ENCODE data around the gene HMG20A. TPM values are rescaled to one million over a fixed set of nuclear protein-coding genes. Genes with fewer than 3 reads are reported as not detected.

Gene HMG20A
- total RNA-seq, 1 experiment from 2014 or later = 54.0 TPM

GRCh38 chr15:77497110-77497737 lies 76.5 kb downstream of the HMG20A start:
- ATAC-seq (peak; percentile 86), DNase-seq (ENCODE audit: low read depth, low spot score) (no peak)
- TF ChIP-seq REST (IDR thresholded peaks at IDR 0.05; ENCODE audit: insufficient read depth in 1 of 2, low read depth in 2 of 2, low read length in 1 of 2) = no peak; a peak in 1 of 4 replicates
- peak; percentile 42; the same call in 1 of the 2 replicates for TF ChIP-seq POLR2AphosphoS5 (IDR thresholded peaks at IDR 0.05; ENCODE audit: low read depth, low read length)
- peak; percentile 70; the same call in 1 of the 2 replicates for TF ChIP-seq CTCF (IDR thresholded peaks at IDR 0.05)
- no peak for TF ChIP-seq SIN3A (IDR thresholded peaks at IDR 0.05; ENCODE audit: borderline replicate concordance, insufficient read depth, low read depth, low read length)
- 0 out of 2 replicates have a peak, but pooled peaks have one; percentile 56 for TF ChIP-seq TCF7L2 (IDR thresholded peaks at IDR 0.05; ENCODE audit: low read depth, low read length)
- peaks cover 57% of the 10 kb centered on the region for H3K4me1 ChIP-seq (ENCODE audit: control insufficient read depth, insufficient read depth, low read length)
- in situ Hi-C loops (cut with HindIII; ENCODE audit: low pct_unique_long_range_greater_than_20kb, low sequenced_read_pairs) = no loop called here
- peak overlapping the region; percentile 84 for H3K27ac ChIP-seq (ENCODE audit: low read length)
- ChIA-PET CTCF (interaction anchor here (0.7 to 2.7 kb wide), 8 partner anchors 11 to 746 kb away, joined by 3 to 14 read pairs (median 5); no protein-coding TSS in a partner anchor), POLR2A (interaction anchor here (0.7 kb wide), 1 partner anchor 17 kb away, joined by 3 read pairs; no protein-coding TSS in a partner anchor)
- peak overlapping the region; percentile 14 to 24; a peak in 3 of 4 replicates for H3K4me3 ChIP-seq (ENCODE audit: low read depth in 2 of 2, low read length in 2 of 2)
- no peaks in the 10 kb centered on the region for H3K27me3 ChIP-seq (ENCODE audit: control insufficient read depth, insufficient read depth, low read length)
- no TSS peak for BruUV-seq (replicated peaks)
- no peaks in the 10 kb centered on the region for H3K9me3 ChIP-seq (ENCODE audit: control insufficient read depth, insufficient read depth, low read depth, low read length)
- no peaks in the 10 kb centered on the region for H3K36me3 ChIP-seq (ENCODE audit: control insufficient read depth, insufficient read depth, low read length)
- intact Hi-C loops (cut with micrococcal nuclease; ENCODE audit: unreplicated experiment) = loop anchor here (2.0 to 10.0 kb wide), 2 partner anchors 312 to 378 kb away; no protein-coding TSS in a partner anchor

- in situ Hi-C loops (cut with HindIII; ENCODE audit: low pct_unique_long_range_greater_than_20kb, low sequenced_read_pairs) = no loop called here
- ATAC-seq (no peak), DNase-seq (ENCODE audit: low read depth, low spot score) (no peak)
- Histone ChIP-seq H3K36me3 (ENCODE audit: control insufficient read depth, insufficient read depth, low read length) (no peaks in the 10 kb centered on the region), H3K9me3 (ENCODE audit: control insufficient read depth, insufficient read depth, low read depth, low read length) (no peaks in the 10 kb centered on the region), H3K4me1 (ENCODE audit: control insufficient read depth, insufficient read depth, low read length) (peaks cover 57% of the 10 kb centered on the region), H3K4me3 (ENCODE audit: low read depth in 2 of 2, low read length in 2 of 2) (no peak overlapping the region), H3K27me3 (ENCODE audit: control insufficient read depth, insufficient read depth, low read length) (no peaks in the 10 kb centered on the region), H3K27ac (ENCODE audit: low read length) (peak overlapping the region; percentile 84)
- peak; percentile 62; the same call in 1 of the 2 replicates for TF ChIP-seq TCF7L2 (IDR thresholded peaks at IDR 0.05; ENCODE audit: low read depth, low read length)
- no peak for TF ChIP-seq REST (IDR thresholded peaks at IDR 0.05; ENCODE audit: insufficient read depth in 1 of 2, low read depth in 2 of 2, low read length in 1 of 2)
- TF ChIP-seq CTCF (IDR thresholded peaks at IDR 0.05) = no peak
- intact Hi-C loops (cut with micrococcal nuclease; ENCODE audit: unreplicated experiment) = loop anchor here (2.0 to 10.0 kb wide), 2 partner anchors 313 to 379 kb away; no protein-coding TSS in a partner anchor
- BruUV-seq (replicated peaks) = no TSS peak
- CTCF ChIA-PET = interaction anchor here (0.7 to 2.7 kb wide), 6 partner anchors 10 to 385 kb away, joined by 4 to 14 read pairs (median 6); no protein-coding TSS in a partner anchor
- POLR2A ChIA-PET = no interaction called here
Measured at GRCh38 chr15:77497942-77498361, 77.3 kb downstream of the HMG20A start.

Data from Panc1 (cell line).